ENCODE results near the gene KCNMA1. TPM values are rescaled to one million over a fixed set of nuclear protein-coding genes. Genes with fewer than 3 reads are reported as not detected.

KCNMA1 gene
- total RNA-seq, 1 experiment from 2014 or later: 0.49 TPM

DNA sequence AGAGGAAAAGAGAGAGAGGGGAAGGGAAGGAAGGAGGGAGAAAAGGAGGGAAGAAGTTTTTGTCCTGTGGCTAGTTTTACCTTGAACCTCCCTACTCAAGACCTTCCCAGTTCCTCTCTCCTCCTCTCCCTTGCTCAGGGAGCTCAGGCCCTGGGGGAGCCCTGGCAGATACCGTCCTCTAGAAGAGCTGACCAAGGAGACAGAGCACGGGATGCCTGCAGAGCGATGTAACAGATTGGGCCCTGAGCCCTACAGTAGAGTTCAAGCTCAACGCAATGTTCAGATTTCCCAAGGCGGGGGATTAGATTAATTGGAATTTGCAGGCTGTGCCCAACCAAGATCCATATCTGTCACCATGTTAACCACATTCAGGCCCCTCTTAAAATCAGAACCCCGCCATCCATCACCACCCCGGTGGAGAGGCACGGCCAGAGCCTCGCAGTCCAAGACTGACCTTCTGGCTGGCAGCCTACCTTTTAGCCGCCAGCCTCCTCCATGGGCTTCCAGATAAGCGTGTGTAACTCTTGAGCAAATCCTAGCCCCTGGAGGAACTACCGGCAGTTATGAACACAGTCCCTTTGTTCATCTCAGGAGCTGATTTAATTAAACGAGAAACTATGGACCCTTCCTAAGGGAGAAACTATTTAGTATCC is 70.6 kb downstream of the KCNMA1 start:
- Histone ChIP-seq H3K36me3 (ENCODE audit: control insufficient read depth in 1 of 2, insufficient read depth in 2 of 2, low read length in 2 of 2) (no peaks in the 10 kb centered on the region), H3K27ac (ENCODE audit: low read depth, low read length) (no peak overlapping the region), H2AFZ (ENCODE audit: low read depth, low read length, poor library complexity, severe bottlenecking) (no peak overlapping the region), H3K4me2 (ENCODE audit: low read length) (no peak overlapping the region), H3K79me2 (ENCODE audit: insufficient read depth, low read length) (no peaks in the 10 kb centered on the region), H3K4me1 (ENCODE audit: control insufficient read depth in 1 of 2, insufficient read depth in 2 of 2, low read length in 2 of 2) (peaks cover 19 to 39% of the 10 kb centered on the region in 2 experiments), H3K9me3 (ENCODE audit: control insufficient read depth in 1 of 2, insufficient read depth in 1 of 2, low read depth in 1 of 2, low read length in 2 of 2) (no peaks in the 10 kb centered on the region), H3K9ac (ENCODE audit: low read length) (no peak overlapping the region), H3K27me3 (ENCODE audit: insufficient read depth, low read length) (no peaks in the 10 kb centered on the region), H3K4me3 (replicated peaks in 1 of 2; ENCODE audit: low read depth in 1 of 2, low read length in 2 of 2) (no peak overlapping the region), H3K9me2 (ENCODE audit: insufficient read depth) (no peaks in the 10 kb centered on the region), H4K20me1 (ENCODE audit: insufficient read depth) (no peaks in the 10 kb centered on the region)
- RAD21 ChIA-PET (ENCODE audit: low non-redundant PET in 1 of 2, low total read pairs in 2 of 2, uncharacterized antibody in 2 of 2, unreplicated experiment in 2 of 2): no interaction called here
- BruUV-seq (replicated peaks): no TSS peak
- CTCF ChIA-PET: no interaction called here
- no peak for DNase-seq (ENCODE audit: low read depth, low spot score)
- no peak for ATAC-seq
- intact Hi-C loops (cut with micrococcal nuclease): no loop called here
- POLR2A ChIA-PET: no interaction called here
- TF ChIP-seq EZH2 (IDR thresholded peaks at IDR 0.05) (no peak), POLR2A (IDR thresholded peaks at IDR 0.05; ENCODE audit: borderline replicate concordance, extremely low read depth, insufficient read depth, insufficient read length) (no peak), SRF (IDR thresholded peaks at IDR 0.05; ENCODE audit: low read depth) (no peak), CEBPB (IDR thresholded peaks at IDR 0.05; ENCODE audit: low read depth) (no peak), JUND (IDR thresholded peaks at IDR 0.05) (no peak), EGR1 (IDR thresholded peaks at IDR 0.05; ENCODE audit: low read depth) (no peak), TCF7L2 (IDR thresholded peaks at IDR 0.05; ENCODE audit: borderline replicate concordance, extremely low read depth, insufficient read depth, insufficient read length) (no peak)

DNA sequence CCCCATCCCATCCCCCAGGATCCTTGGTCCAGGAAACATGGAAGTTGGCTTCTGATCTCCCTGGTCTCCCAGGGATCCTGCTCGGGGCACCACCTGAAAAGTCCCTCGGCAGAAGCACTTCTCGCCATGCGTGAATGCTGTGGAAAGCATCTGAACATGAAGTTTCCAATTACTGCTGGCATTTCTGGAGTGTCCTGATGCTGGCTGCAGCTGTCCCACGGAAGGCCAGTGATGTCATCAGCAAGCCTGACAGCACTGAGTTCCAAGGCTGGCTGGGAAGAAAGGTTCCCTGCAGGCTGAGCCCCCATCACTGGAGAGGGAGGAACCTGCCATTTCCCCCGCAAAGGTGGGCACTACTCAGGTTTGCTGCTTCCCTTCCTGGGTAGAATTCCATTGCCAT is 71.4 kb downstream of the KCNMA1 start:
- H3K27ac ChIP-seq (ENCODE audit: low read depth, low read length): no peak overlapping the region
- no peak for DNase-seq (ENCODE audit: low read depth, low spot score)
- CTCF ChIA-PET: no interaction called here
- no peaks in the 10 kb centered on the region for H4K20me1 ChIP-seq (ENCODE audit: insufficient read depth)
- no peak for ATAC-seq
- no peaks in the 10 kb centered on the region for H3K9me2 ChIP-seq (ENCODE audit: insufficient read depth)
- no peak overlapping the region for H3K4me3 ChIP-seq (replicated peaks in 1 of 2; ENCODE audit: low read depth in 1 of 2, low read length in 2 of 2)
- H3K9me3 ChIP-seq (ENCODE audit: control insufficient read depth in 1 of 2, insufficient read depth in 1 of 2, low read depth in 1 of 2, low read length in 2 of 2): no peaks in the 10 kb centered on the region
- TF ChIP-seq ZFX (IDR thresholded peaks at IDR 0.05): no peak
- TF ChIP-seq, protein P1, sequence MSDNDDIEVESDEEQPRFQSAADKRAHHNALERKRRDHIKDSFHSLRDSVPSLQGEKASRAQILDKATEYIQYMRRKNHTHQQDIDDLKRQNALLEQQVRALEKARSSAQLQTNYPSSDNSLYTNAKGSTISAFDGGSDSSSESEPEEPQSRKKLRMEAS (IDR thresholded peaks at IDR 0.05): no peak
- no peak for TF ChIP-seq RAD21 (IDR thresholded peaks at IDR 0.05; ENCODE audit: low read depth)
- no peak for TF ChIP-seq SIN3A (IDR thresholded peaks at IDR 0.05; ENCODE audit: low read depth)
- no peak for TF ChIP-seq EZH2phosphoT487 (IDR thresholded peaks at IDR 0.05; ENCODE audit: borderline replicate concordance)
- no peak for TF ChIP-seq FOSL1 (IDR thresholded peaks at IDR 0.05; ENCODE audit: low read depth)
- TF ChIP-seq YY1 (IDR thresholded peaks at IDR 0.05; ENCODE audit: extremely low read depth, insufficient replicate concordance, low read depth, low read length): no peak
- TF ChIP-seq, protein P2, sequence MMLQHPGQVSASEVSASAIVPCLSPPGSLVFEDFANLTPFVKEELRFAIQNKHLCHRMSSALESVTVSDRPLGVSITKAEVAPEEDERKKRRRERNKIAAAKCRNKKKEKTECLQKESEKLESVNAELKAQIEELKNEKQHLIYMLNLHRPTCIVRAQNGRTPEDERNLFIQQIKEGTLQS (IDR thresholded peaks at IDR 0.05): no peak
- no peak for TF ChIP-seq EZH2 (IDR thresholded peaks at IDR 0.05)
- TF ChIP-seq CEBPB (IDR thresholded peaks at IDR 0.05; ENCODE audit: low read depth): no peak
- TF ChIP-seq ELF1 (IDR thresholded peaks at IDR 0.05; ENCODE audit: borderline replicate concordance, low read depth): no peak
- TF ChIP-seq JUND (IDR thresholded peaks at IDR 0.05): no peak
- no peak for TF ChIP-seq SP1 (IDR thresholded peaks at IDR 0.05; ENCODE audit: low read depth)
- no peaks in the 10 kb centered on the region for H3K36me3 ChIP-seq (ENCODE audit: control insufficient read depth in 1 of 2, insufficient read depth in 2 of 2, low read length in 2 of 2)
- no peaks in the 10 kb centered on the region for H3K27me3 ChIP-seq (ENCODE audit: insufficient read depth, low read length)
- no peaks in the 10 kb centered on the region for H3K79me2 ChIP-seq (ENCODE audit: insufficient read depth, low read length)
- no peak overlapping the region for H2AFZ ChIP-seq (ENCODE audit: low read depth, low read length, poor library complexity, severe bottlenecking)
- H3K4me1 ChIP-seq (ENCODE audit: control insufficient read depth in 1 of 2, insufficient read depth in 2 of 2, low read length in 2 of 2): peaks cover 16 to 33% of the 10 kb centered on the region in 2 experiments
- RAD21 ChIA-PET (ENCODE audit: low non-redundant PET in 1 of 2, low total read pairs in 2 of 2, uncharacterized antibody in 2 of 2, unreplicated experiment in 2 of 2): no interaction called here
- H3K4me2 ChIP-seq (ENCODE audit: low read length): no peak overlapping the region
- POLR2A ChIA-PET: no interaction called here
- H3K9ac ChIP-seq (ENCODE audit: low read length): no peak overlapping the region
- intact Hi-C loops (cut with micrococcal nuclease): no loop called here
- BruUV-seq (replicated peaks): no TSS peak

Measured in HCT116 (cell line).